PC-3 (cell line): ENCODE results near the gene MICALL1.

Experiments used
- EZH2 ChIP-seq: fragments of 300-600 bp; sonication (generic); IDR thresholded peaks from one replicate; pipeline ENCODE4 v1.6.1; 2017; ENCODE audit warnings: antibody characterized with exemption, mild to moderate bottlenecking, low read length; ENCODE audit not compliant: unreplicated experiment
- TF ChIP-seq, protein P1 (sequence below): fragments of 300-600 bp; sonication (generic); conservative IDR thresholded peaks from 2 replicates; pipeline ENCODE4 v1.5.1; 2017; ENCODE audit warnings: antibody characterized with exemption, low read depth, mild to moderate bottlenecking, low read length

DNA sequence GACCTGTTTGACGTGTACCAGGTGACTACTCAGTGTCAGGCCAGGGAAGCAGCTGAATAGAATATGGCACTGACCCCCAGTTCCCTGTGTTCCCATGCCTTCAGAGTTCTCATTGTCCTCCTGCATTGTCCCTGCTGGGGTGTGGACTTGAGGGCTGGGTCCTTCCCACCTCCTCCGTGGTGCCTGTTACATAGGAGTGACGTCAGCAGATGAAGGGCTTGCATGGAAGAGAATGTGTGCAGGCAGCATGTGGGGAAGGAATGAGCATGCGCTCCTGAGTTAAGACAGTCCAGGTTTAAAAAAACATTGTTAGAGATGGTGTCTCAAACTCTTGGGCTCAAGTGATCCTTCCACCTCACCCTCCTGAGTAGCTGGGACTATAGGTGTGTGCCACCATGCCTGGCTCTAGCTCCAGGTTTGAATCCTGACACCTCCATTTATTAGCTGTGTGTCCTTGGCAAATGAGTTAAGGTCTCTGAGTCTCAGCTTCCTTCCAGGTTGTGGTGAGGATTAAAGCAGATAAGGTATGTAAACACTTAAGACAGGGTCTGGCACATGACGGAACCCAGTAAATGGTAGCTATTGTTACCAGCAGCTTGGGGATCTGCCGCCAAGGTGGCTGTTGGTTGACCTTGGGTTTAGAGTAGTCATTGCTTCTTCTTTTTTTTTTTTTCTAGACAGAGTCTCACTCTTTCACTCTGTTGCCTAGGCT is 85.8 kb downstream of the MICALL1 start:
- TF ChIP-seq, protein P1, sequence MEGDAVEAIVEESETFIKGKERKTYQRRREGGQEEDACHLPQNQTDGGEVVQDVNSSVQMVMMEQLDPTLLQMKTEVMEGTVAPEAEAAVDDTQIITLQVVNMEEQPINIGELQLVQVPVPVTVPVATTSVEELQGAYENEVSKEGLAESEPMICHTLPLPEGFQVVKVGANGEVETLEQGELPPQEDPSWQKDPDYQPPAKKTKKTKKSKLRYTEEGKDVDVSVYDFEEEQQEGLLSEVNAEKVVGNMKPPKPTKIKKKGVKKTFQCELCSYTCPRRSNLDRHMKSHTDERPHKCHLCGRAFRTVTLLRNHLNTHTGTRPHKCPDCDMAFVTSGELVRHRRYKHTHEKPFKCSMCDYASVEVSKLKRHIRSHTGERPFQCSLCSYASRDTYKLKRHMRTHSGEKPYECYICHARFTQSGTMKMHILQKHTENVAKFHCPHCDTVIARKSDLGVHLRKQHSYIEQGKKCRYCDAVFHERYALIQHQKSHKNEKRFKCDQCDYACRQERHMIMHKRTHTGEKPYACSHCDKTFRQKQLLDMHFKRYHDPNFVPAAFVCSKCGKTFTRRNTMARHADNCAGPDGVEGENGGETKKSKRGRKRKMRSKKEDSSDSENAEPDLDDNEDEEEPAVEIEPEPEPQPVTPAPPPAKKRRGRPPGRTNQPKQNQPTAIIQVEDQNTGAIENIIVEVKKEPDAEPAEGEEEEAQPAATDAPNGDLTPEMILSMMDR = no peak
- TF ChIP-seq EZH2 = no peak
